GM12891 (cell line): ENCODE results near the gene TMPRSS2.

Experiments
- DNase-seq: peaks from one replicate; pipeline ENCODE4 v3.0.0; 2011; ENCODE audit warnings: low spot score; ENCODE audit not compliant: insufficient read length
- FAIRE-seq: peaks from 2 replicates; lab custom pipeline; 2011; peaks lifted over from hg19 to GRCh38; lab: Jason Lieb, UNC
- PAX5 ChIP-seq: IDR thresholded peaks from 2 replicates; pipeline ENCODE4 v1.6.1; 2011; ENCODE audit warnings: low read length, moderate library complexity, mild to moderate bottlenecking; ENCODE audit not compliant: insufficient read depth, severe bottlenecking
- POLR2A ChIP-seq: IDR thresholded peaks from 2 replicates; pipeline ENCODE4 v1.6.1; 2011; ENCODE audit warnings: low read depth, low read length, control low read depth
- POLR2AphosphoS5 ChIP-seq: IDR thresholded peaks from 2 replicates; pipeline ENCODE4 v1.6.1; 2011; ENCODE audit warnings: low read depth, low read length, control low read depth
- POU2F2 ChIP-seq: IDR thresholded peaks from 2 replicates; pipeline ENCODE4 v1.6.1; 2011; ENCODE audit warnings: low read depth, mild to moderate bottlenecking, control low read depth, low read length, moderate library complexity
- SPI1 ChIP-seq: IDR thresholded peaks from 2 replicates; pipeline ENCODE4 v1.6.1; 2011; ENCODE audit warnings: low read depth, low read length, control low read depth
- TAF1 ChIP-seq: IDR thresholded peaks from 2 replicates; pipeline ENCODE4 v1.6.1; 2011; ENCODE audit warnings: low read depth, low read length, control low read depth

The TMPRSS2 gene

GRCh38 chr21:41529769-41530168, 21.8 kb upstream of the TMPRSS2 start:
- FAIRE-seq (no peak), DNase-seq (no peak)
- no peak for TF ChIP-seq POLR2A
- no peak for TF ChIP-seq POU2F2
- TF ChIP-seq SPI1, result no peak
- no peak for TF ChIP-seq TAF1
- no peak for TF ChIP-seq POLR2AphosphoS5
- no peak for TF ChIP-seq PAX5

DNA sequence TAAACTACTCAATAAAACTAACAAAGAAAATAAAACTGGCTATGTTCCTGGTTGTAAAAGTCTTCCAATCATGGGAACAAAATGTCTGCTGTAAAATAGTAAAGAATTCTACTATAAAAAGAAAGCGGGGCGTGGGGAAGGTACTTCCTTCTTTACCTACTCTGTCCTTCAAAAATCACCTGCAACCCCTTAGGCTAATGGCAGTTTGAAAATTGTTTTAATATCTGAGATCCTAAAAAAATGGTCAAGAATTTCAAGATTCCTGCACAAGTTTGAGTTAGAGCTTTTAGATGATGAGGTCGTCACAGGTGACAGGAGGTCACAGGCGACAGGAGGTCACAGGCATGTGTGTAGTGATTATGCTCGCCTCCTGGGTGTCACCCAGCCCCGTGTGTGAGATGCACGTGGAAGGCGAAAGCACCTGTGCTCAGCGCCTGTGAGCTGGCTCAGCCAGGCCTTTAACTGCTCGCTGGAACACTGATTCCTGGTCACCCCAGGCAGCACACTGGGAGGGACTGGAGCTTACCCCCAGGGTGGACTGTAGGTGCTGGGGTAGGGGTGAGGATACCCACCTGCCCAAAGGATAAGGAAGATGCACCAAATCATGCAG, 18.6 kb upstream of the TMPRSS2 start:
- no peak for FAIRE-seq
- no peak for DNase-seq
- TF ChIP-seq SPI1 (no peak), POLR2AphosphoS5 (no peak), POLR2A (no peak), PAX5 (no peak), TAF1 (no peak), POU2F2 (no peak)

- DNase-seq, result no peak
- FAIRE-seq, result no peak
- TF ChIP-seq POLR2A, result no peak
- no peak for TF ChIP-seq TAF1
- TF ChIP-seq SPI1, result no peak
- TF ChIP-seq POU2F2, result no peak
- TF ChIP-seq PAX5, result no peak
Measured at GRCh38 chr21:41523175-41523574, 15.2 kb upstream of the TMPRSS2 start.

GRCh38 chr21:41521489-41522027, 13.6 kb upstream of the TMPRSS2 start:
- FAIRE-seq (no peak), DNase-seq (no peak)
- no peak for TF ChIP-seq POLR2A
- TF ChIP-seq POU2F2, result no peak
- no peak for TF ChIP-seq PAX5

GRCh38 chr21:41520560-41521442, 12.8 kb upstream of the TMPRSS2 start:
- DNase-seq, result no peak
- FAIRE-seq, result no peak
- TF ChIP-seq POLR2A (no peak), POLR2AphosphoS5 (no peak), POU2F2 (no peak), TAF1 (no peak), PAX5 (no peak), SPI1 (no peak)

- no peak for TF ChIP-seq POU2F2
- DNase-seq (no peak), FAIRE-seq (no peak)
Measured at GRCh38 chr21:41519806-41520559, 12.0 kb upstream of the TMPRSS2 start.

GRCh38 chr21:41518757-41519156, 10.8 kb upstream of the TMPRSS2 start:
- TF ChIP-seq POU2F2 (no peak), POLR2A (no peak), TAF1 (no peak), POLR2AphosphoS5 (no peak), PAX5 (no peak), SPI1 (no peak)
- no peak for FAIRE-seq

DNA sequence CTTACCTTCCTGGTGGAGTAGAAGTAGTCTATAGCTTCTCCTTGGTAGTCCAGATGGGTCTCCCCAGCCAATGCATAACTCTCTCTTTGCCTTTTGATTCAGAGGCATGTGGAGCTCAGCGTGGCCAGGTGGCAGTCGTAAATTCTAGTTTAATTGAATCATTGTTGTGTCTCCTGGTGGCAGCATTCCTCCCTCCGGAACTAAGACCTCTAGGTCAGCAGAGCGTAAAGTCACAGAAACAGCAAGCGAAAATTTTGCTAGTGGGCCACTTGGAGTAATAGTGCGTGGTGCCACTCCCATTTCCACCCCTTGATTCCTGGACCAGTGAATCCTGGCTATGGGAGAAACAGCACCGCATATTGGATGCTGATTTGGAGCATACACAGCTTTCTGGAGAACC, 3.9 kb upstream of the TMPRSS2 start:
- FAIRE-seq (no peak), DNase-seq (no peak)
- no peak for TF ChIP-seq POLR2AphosphoS5

More at GRCh38 chr21:41518757-41519156, 10.8 kb upstream of the TMPRSS2 start:
- DNase-seq, result no peak

- DNase-seq, result no peak
- FAIRE-seq, result no peak
- TF ChIP-seq POU2F2 (no peak), SPI1 (no peak), TAF1 (no peak), POLR2A (no peak), PAX5 (no peak), POLR2AphosphoS5 (no peak)
Measured at GRCh38 chr21:41510500-41510899, 2.5 kb upstream of the TMPRSS2 start.
